ENCODE results near the gene ABCA5. TPM values are rescaled to one million over a fixed set of nuclear protein-coding genes. Genes with fewer than 3 reads are reported as not detected.

Gene ABCA5
- total and polyA plus RNA-seq, 9 of the 15 experiments (the other 6 are each of a cell fraction or from before 2014, with no cell fraction given) = 0.74 to 2.3 (median 1.4) TPM

DNA sequence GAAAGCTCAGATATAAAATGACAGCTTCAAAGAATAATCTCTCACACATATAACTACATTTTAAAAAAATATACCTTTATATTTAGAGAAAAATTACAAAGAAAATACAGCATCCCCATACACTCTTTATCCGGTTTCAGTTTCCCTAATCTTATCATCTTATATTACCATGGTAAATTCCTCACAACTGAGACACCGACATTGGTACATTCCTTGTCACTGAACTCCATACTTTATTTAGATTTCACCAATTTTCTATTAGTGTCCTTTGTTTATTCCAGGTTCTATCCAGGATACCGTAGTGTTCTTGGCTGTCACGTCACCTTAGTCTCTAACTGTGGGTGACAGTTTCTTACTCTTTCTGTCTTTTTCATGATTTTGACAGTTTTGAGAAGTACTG, 76.3 kb downstream of the ABCA5 start:
- Histone ChIP-seq H3K36me3 (ENCODE audit: control insufficient read depth, insufficient read depth, low read length) (no peaks in the 10 kb centered on the region), H2AFZ (ENCODE audit: low read depth, low read length) (peak overlapping the region; percentile 27; the same call in 1 of the 2 replicates), H3K27me3 (ENCODE audit: control insufficient read depth in 2 of 2, insufficient read depth in 2 of 2, low read length in 2 of 2) (no peaks in the 10 kb centered on the region), H3K4me2 (ENCODE audit: insufficient read depth, low read length) (no peak overlapping the region), H4K20me1 (replicated peaks; ENCODE audit: control insufficient read depth, insufficient read depth, low read length) (no peaks in the 10 kb centered on the region), H3K4me1 (replicated peaks in 1 of 2; ENCODE audit: control insufficient read depth in 2 of 2, insufficient read depth in 2 of 2, low read length in 2 of 2) (no peaks in the 10 kb centered on the region; a peak in 1 of 5 replicates), H3K9me1 (ENCODE audit: control insufficient read depth, insufficient read depth, low read length) (no peaks in the 10 kb centered on the region), H3K27ac (ENCODE audit: extremely low read depth, low read depth, low read length) (no peak overlapping the region), H3K9me3 (replicated peaks; ENCODE audit: control insufficient read depth, insufficient read depth, low read depth, low read length) (no peaks in the 10 kb centered on the region), H3K79me2 (ENCODE audit: control insufficient read depth, insufficient read depth, low read length) (no peaks in the 10 kb centered on the region), H3K4me3 (no peak overlapping the region), H3K9ac (ENCODE audit: insufficient read depth in 1 of 2, low read depth in 2 of 2, low read length in 2 of 2) (no peak overlapping the region)
- WGBS (ENCODE audit: insufficient coverage, low coverage, missing lambda C conversion rate) = 49% methylated on average over 4 of the region's 4 CpGs
- no peak for DNase-seq (ENCODE audit: extremely low read depth in 1 of 4, low spot score in 3 of 4)
- CTCF ChIA-PET (ENCODE audit: low intra/inter-chr PET ratio) = interaction anchor here (0.8 kb wide), 1 partner anchor 479 kb away, joined by 3 read pairs; no protein-coding TSS in a partner anchor
- no TSS peak for BruUV-seq (replicated peaks)
- POLR2A ChIA-PET = no interaction called here
- intact Hi-C loops (cut with micrococcal nuclease) (no loop called here), in situ Hi-C loops (cut with MboI) (no loop called here)
- FAIRE-seq = no peak
- ATAC-seq = no peak
- no peak for TF ChIP-seq XRCC5 (IDR thresholded peaks at IDR 0.05; ENCODE audit: low read depth, low read length)
- no peak for TF ChIP-seq ZNF24 (IDR thresholded peaks at IDR 0.05)
- no peak for TF ChIP-seq POLR3A (IDR thresholded peaks at IDR 0.05; ENCODE audit: borderline replicate concordance, extremely low read depth, insufficient read depth, insufficient read length)
- no peak for TF ChIP-seq ARID1B (IDR thresholded peaks at IDR 0.05)
- TF ChIP-seq, protein P1, sequence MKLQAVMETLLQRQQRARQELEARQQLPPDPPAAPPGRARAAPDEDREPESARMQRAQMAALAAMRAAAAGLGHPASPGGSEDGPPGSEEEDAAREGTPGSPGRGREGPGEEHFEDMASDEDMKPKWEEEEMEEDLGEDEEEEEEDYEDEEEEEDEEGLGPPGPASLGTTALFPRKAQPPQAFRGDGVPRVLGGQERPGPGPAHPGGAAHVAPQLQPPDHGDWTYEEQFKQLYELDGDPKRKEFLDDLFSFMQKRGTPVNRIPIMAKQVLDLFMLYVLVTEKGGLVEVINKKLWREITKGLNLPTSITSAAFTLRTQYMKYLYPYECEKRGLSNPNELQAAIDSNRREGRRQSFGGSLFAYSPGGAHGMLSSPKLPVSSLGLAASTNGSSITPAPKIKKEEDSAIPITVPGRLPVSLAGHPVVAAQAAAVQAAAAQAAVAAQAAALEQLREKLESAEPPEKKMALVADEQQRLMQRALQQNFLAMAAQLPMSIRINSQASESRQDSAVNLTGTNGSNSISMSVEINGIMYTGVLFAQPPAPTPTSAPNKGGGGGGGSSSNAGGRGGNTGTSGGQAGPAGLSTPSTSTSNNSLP (IDR thresholded peaks at IDR 0.05; ENCODE audit: borderline replicate concordance, low read depth, low read length) = no peak
- TF ChIP-seq, protein P2, sequence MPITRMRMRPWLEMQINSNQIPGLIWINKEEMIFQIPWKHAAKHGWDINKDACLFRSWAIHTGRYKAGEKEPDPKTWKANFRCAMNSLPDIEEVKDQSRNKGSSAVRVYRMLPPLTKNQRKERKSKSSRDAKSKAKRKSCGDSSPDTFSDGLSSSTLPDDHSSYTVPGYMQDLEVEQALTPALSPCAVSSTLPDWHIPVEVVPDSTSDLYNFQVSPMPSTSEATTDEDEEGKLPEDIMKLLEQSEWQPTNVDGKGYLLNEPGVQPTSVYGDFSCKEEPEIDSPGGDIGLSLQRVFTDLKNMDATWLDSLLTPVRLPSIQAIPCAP (CRISPR knock-in tag; IDR thresholded peaks at IDR 0.05; ENCODE audit: borderline replicate concordance) = no peak
- no peak for TF ChIP-seq POLR2A (conservative IDR thresholded peaks at IDR 0.05)
- TF ChIP-seq, protein P3, sequence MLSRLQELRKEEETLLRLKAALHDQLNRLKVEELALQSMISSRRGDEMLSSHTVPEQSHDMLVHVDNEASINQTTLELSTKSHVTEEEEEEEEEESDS (CRISPR knock-in tag; IDR thresholded peaks at IDR 0.05) = no peak
- TF ChIP-seq ZC3H11A (IDR thresholded peaks at IDR 0.05; ENCODE audit: low read depth, low read length) = no peak
- TF ChIP-seq ZNF121 (CRISPR knock-in tag; conservative IDR thresholded peaks at IDR 0.05) = no peak
- no peak for TF ChIP-seq CHD4 (IDR thresholded peaks at IDR 0.05; ENCODE audit: insufficient read depth, insufficient replicate concordance, low read depth, low read length, poor library complexity, severe bottlenecking)
- TF ChIP-seq, protein P4, sequence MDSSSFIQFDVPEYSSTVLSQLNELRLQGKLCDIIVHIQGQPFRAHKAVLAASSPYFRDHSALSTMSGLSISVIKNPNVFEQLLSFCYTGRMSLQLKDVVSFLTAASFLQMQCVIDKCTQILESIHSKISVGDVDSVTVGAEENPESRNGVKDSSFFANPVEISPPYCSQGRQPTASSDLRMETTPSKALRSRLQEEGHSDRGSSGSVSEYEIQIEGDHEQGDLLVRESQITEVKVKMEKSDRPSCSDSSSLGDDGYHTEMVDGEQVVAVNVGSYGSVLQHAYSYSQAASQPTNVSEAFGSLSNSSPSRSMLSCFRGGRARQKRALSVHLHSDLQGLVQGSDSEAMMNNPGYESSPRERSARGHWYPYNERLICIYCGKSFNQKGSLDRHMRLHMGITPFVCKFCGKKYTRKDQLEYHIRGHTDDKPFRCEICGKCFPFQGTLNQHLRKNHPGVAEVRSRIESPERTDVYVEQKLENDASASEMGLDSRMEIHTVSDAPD (CRISPR knock-in tag; IDR thresholded peaks at IDR 0.05) = no peak
- TF ChIP-seq ZNF133 (CRISPR knock-in tag; IDR thresholded peaks at IDR 0.05) = no peak
- no peak for TF ChIP-seq XRCC4 (IDR thresholded peaks at IDR 0.05; ENCODE audit: extremely low read depth, insufficient read depth, insufficient read length)
- TF ChIP-seq, protein P5, sequence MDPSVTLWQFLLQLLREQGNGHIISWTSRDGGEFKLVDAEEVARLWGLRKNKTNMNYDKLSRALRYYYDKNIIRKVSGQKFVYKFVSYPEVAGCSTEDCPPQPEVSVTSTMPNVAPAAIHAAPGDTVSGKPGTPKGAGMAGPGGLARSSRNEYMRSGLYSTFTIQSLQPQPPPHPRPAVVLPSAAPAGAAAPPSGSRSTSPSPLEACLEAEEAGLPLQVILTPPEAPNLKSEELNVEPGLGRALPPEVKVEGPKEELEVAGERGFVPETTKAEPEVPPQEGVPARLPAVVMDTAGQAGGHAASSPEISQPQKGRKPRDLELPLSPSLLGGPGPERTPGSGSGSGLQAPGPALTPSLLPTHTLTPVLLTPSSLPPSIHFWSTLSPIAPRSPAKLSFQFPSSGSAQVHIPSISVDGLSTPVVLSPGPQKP (CRISPR knock-in tag; IDR thresholded peaks at IDR 0.05) = no peak
- TF ChIP-seq HSF4 (CRISPR knock-in tag; IDR thresholded peaks at IDR 0.05; ENCODE audit: borderline replicate concordance) = no peak
- no peak for TF ChIP-seq TARDBP (IDR thresholded peaks at IDR 0.05)
- TF ChIP-seq TEAD1 (CRISPR knock-in tag; IDR thresholded peaks at IDR 0.05) = no peak
- TF ChIP-seq PYGO2 (tag; IDR thresholded peaks at IDR 0.05) = no peak
- TF ChIP-seq NFATC3 (IDR thresholded peaks at IDR 0.05) = no peak
